ENCODE measurements around the gene IGSF9B.

DNA sequence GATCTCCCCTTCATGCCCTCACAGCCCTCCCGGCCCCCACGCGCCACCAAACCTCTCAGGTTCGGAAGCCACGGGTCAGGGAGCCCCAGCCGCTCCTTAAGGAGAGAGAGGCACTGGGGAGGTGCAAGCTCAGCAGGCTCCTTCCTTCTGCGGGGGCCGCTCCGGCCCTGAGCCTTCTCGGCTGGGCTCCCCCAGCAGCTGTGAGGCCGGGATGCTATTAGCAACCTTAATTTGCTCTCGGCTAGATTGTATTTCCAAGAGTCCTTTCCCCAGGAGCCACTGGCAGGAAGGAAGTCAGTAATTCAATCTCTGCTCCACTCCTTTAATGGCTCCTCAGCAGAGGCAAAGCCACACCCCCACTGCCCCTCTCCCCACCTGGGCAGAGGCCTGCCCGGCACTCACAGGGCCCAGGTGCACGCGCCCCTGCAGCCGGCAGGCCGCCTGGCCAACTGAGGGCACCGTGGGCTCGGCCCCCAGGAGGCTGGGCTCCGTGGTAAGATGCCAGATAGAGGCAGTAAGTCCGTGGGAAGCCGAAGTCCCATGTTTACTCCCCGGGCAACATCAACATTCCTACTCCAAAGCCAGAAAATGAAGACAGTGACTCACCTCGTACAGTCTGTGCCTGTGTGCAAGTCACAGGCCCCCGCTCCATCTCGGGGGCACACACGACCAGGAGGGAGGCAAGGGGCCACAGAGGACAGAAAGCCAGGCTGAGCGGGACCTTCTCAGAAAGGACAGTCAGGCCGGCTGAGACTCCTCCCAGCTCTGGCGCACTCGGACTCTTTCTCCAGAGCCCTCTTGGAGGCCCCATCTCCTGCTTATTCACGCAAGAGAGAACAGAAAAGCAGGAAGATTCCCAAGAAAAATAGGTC lies 5.2 kb downstream of the IGSF9B start:
- TF ChIP-seq POLR2A (IDR thresholded peaks at IDR 0.05; ENCODE audit: low read depth, low read length) (no peak), TAF1 (IDR thresholded peaks at IDR 0.05; ENCODE audit: borderline replicate concordance, low read depth, low read length) (no peak)
